Lower leg skin (tissue), 3 donors: ENCODE measurements around the gene MAP2K6.

ENCODE experiments used
- CTCF ChIP-seq, 3 donors: fragments of 450-650 bp; IDR thresholded peaks; one replicate each; pipeline ENCODE4 v1.5.1; 2016; ENCODE audit warnings: antibody characterized with exemption in 3 of 3, mild to moderate bottlenecking in 3 of 3, moderate library complexity in 2 of 3
- POLR2A ChIP-seq, 2 donors: fragments of 450-650 bp; IDR thresholded peaks; one replicate each; pipeline ENCODE4 v1.6.1; 2016 to 2017; ENCODE audit warnings: antibody characterized with exemption in 2 of 2, mild to moderate bottlenecking in 1 of 2, moderate library complexity in 1 of 2

DNA sequence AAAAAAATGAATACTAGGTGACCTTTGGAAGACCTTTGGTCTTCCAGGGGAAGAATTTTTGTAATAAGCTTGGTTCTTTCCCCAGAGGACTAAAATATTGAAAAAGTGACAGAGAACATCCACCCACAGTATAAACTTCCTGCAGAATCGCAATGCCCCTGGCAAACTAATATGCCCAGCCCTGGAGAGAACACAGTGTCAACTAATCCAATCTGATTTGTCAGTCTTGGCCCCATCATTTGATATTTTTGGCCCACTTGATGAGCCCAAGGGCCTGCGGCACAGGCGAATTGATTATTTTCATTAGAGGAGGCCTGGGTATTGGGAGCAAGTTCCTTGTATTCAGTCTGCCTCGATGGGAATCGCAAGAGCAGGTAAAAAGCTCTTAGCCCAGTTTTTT is 98.4 kb downstream of the MAP2K6 start:
- TF ChIP-seq CTCF (IDR thresholded peaks at IDR 0.05) (no peak), POLR2A (IDR thresholded peaks at IDR 0.05) (no peak)
